Measurements from ENCODE around the gene MCM9.

GRCh38 chr6:118939683-118940082, 4.7 kb upstream of the MCM9 start:
- no peak for TF ChIP-seq NFE2L2 (conservative IDR thresholded peaks at IDR 0.05; ENCODE audit: low read length)
- no peak for TF ChIP-seq CTCF (IDR thresholded peaks at IDR 0.05)
- no peak for TF ChIP-seq PHF8 (IDR thresholded peaks at IDR 0.05; ENCODE audit: borderline replicate concordance, low read depth)

Measured in A549 (cell line).